IMR-90 (cell line): ENCODE measurements around the gene FRMD5. TPM values are rescaled to one million over a fixed set of nuclear protein-coding genes. Genes with fewer than 3 reads are reported as not detected.

Experiments used
- ATAC-seq: fragments of 200-7000 bp; cut with Tn5 transposase; 2 replicates; pipeline ENCODE4 v1.9.1; 2020; ENCODE audit warnings: low read depth, mild to moderate bottlenecking, moderate library complexity
- BruUV-seq: library from RNA; stranded (reverse); fragments of 400-500 nt; replicated peaks from 2 replicates; lab custom pipeline; 2021; lab: Mats Ljungman, UMichigan
- CTCF ChIA-PET: fragments of 300-600 bp; formaldehyde crosslinking; extraction: SDS; loops from one replicate; lab custom pipeline; 2021; ENCODE audit warnings: antibody characterized with exemption; lab: Yijun Ruan, JAX
- POLR2A ChIA-PET: fragments of 300-600 bp; sonication (Branson Sonifier 250); formaldehyde crosslinking; loops from one replicate; lab custom pipeline; 2022; ENCODE audit warnings: antibody characterized with exemption; ENCODE audit not compliant: unreplicated experiment; lab: Charles Lee
- DNase-seq: peaks from one replicate; pipeline ENCODE4 v3.0.0; 2013
- H2AFZ ChIP-seq: replicated peaks from 2 replicates; pipeline ENCODE3; 2013; ENCODE audit warnings: low read length, mild to moderate bottlenecking; ENCODE audit not compliant: poor library complexity
- H2AK5ac ChIP-seq: 2 replicates; pipeline ENCODE4 v1.6.1; 2013; ENCODE audit warnings: low read depth, low read length, inconsistent platforms
- H2AK9ac ChIP-seq: replicated peaks from 2 replicates; pipeline ENCODE3; 2013; ENCODE audit warnings: mild to moderate bottlenecking, low read depth, low read length, moderate library complexity; ENCODE audit not compliant: poor library complexity
- H2BK120ac ChIP-seq: 2 replicates; pipeline ENCODE4 v1.6.1; 2013; ENCODE audit warnings: low read depth, low read length, inconsistent platforms
- H2BK15ac ChIP-seq: 3 replicates; pipeline ENCODE4 v1.6.1; 2013; ENCODE audit warnings: low read depth, low read length, inconsistent platforms
- H2BK20ac ChIP-seq: 2 replicates; pipeline ENCODE4 v1.6.1; 2013; ENCODE audit warnings: low read depth, mild to moderate bottlenecking, inconsistent platforms, low read length, moderate library complexity
- H2BK5ac ChIP-seq: 2 replicates; pipeline ENCODE4 v1.6.1; 2013; ENCODE audit warnings: mild to moderate bottlenecking, low read depth, low read length, inconsistent platforms; ENCODE audit not compliant: poor library complexity, severe bottlenecking
- H3K14ac ChIP-seq: replicated peaks from 2 replicates; pipeline ENCODE4 v1.6.1; 2013; ENCODE audit warnings: low read depth, low read length, inconsistent platforms
- H3K18ac ChIP-seq: 2 replicates; pipeline ENCODE4 v1.6.1; 2013; ENCODE audit warnings: low read depth, low read length, control low read depth
- H3K23ac ChIP-seq: 2 replicates; pipeline ENCODE4 v1.6.1; 2013; ENCODE audit warnings: low read depth, low read length, inconsistent platforms
- H3K27ac ChIP-seq: 2 replicates; pipeline ENCODE4 v1.5.1; 2013; ENCODE audit warnings: mild to moderate bottlenecking, control low read depth, low read length; ENCODE audit not compliant: insufficient read depth
- H3K27me3 ChIP-seq: 2 replicates; pipeline ENCODE4 v1.6.1; 2013; ENCODE audit warnings: low read length; ENCODE audit not compliant: control insufficient read depth, insufficient read depth
- H3K36me3 ChIP-seq: 2 replicates; pipeline ENCODE4 v1.6.1; 2013; ENCODE audit warnings: low read length, mixed read lengths; ENCODE audit not compliant: control insufficient read depth, insufficient read depth
- H3K4ac ChIP-seq: 2 replicates; pipeline ENCODE4 v1.6.1; 2013; ENCODE audit warnings: low read depth, low read length, inconsistent platforms
- H3K4me1 ChIP-seq: 2 replicates; pipeline ENCODE4 v1.6.1; 2013; ENCODE audit warnings: low read length, mixed read lengths; ENCODE audit not compliant: control insufficient read depth, insufficient read depth
- H3K4me2 ChIP-seq: 2 replicates; pipeline ENCODE4 v1.6.1; 2013; ENCODE audit warnings: low read depth, mild to moderate bottlenecking, control low read depth, low read length, moderate library complexity
- H3K4me3 ChIP-seq: 2 replicates; pipeline ENCODE4 v1.5.1; 2013; ENCODE audit warnings: low read depth, mild to moderate bottlenecking, control low read depth, low read length, moderate library complexity; ENCODE audit not compliant: insufficient read depth
- H3K56ac ChIP-seq: 2 replicates; pipeline ENCODE4 v1.6.1; 2013; ENCODE audit warnings: low read length, inconsistent platforms; ENCODE audit not compliant: insufficient read depth; ENCODE audit errors: extremely low read depth
- H3K79me1 ChIP-seq, 2 experiments: 2 replicates each; pipeline ENCODE4 v1.6.1; 2013; ENCODE audit warnings: low read length in 2 of 2, inconsistent platforms in 1 of 2, low read depth in 1 of 2
- H3K9ac ChIP-seq: 2 replicates; pipeline ENCODE4 v1.6.1; 2013; ENCODE audit warnings: low read depth, low read length, control low read depth
- H3K9me1 ChIP-seq: 2 replicates; pipeline ENCODE4 v1.6.1; 2013; ENCODE audit warnings: low read length, inconsistent platforms; ENCODE audit not compliant: insufficient read depth
- H3K9me3 ChIP-seq: 2 replicates; pipeline ENCODE4 v1.6.1; 2013; ENCODE audit warnings: low read length; ENCODE audit not compliant: control insufficient read depth, insufficient read depth
- H4K20me1 ChIP-seq: 2 replicates; pipeline ENCODE4 v1.6.1; 2013; ENCODE audit warnings: low read length, inconsistent platforms; ENCODE audit not compliant: insufficient read depth
- H4K5ac ChIP-seq: 2 replicates; pipeline ENCODE4 v1.6.1; 2013; ENCODE audit warnings: mild to moderate bottlenecking, low read depth, low read length, control low read depth
- H4K8ac ChIP-seq, 2 experiments: 2 replicates each; pipeline ENCODE4 v1.6.1; 2013; ENCODE audit warnings: low read depth in 2 of 2, low read length in 2 of 2, control low read depth in 1 of 2, inconsistent platforms in 1 of 2
- H4K91ac ChIP-seq: 2 replicates; pipeline ENCODE4 v1.6.1; 2013; ENCODE audit warnings: low read depth, low read length, inconsistent platforms; ENCODE audit not compliant: insufficient read depth
- BHLHE40 ChIP-seq: fragments of 150-350 bp; IDR thresholded peaks from 2 replicates; pipeline ENCODE4 v1.6.1; 2016; ENCODE audit warnings: mild to moderate bottlenecking, low read depth, low read length
- CEBPB ChIP-seq: IDR thresholded peaks from 2 replicates; pipeline ENCODE4 v1.6.1; 2012; ENCODE audit warnings: low read depth, low read length, improper control_type of control experiment
- FOS ChIP-seq: fragments of 150-350 bp; IDR thresholded peaks from 2 replicates; pipeline ENCODE4 v1.6.1; 2016; ENCODE audit warnings: low read depth, low read length
- MAFK ChIP-seq: IDR thresholded peaks from 2 replicates; pipeline ENCODE4 v1.6.1; 2012; ENCODE audit warnings: low read depth, low read length, improper control_type of control experiment
- MAZ ChIP-seq: IDR thresholded peaks from 2 replicates; pipeline ENCODE4 v1.6.1; 2012; ENCODE audit warnings: low read depth, mild to moderate bottlenecking, low read length, improper control_type of control experiment, moderate library complexity, borderline replicate concordance
- NFE2L2 ChIP-seq: fragments of 150-350 bp; IDR thresholded peaks from 2 replicates; pipeline ENCODE4 v1.6.1; 2016; ENCODE audit warnings: low read depth, mild to moderate bottlenecking, low read length
- POLR2A ChIP-seq: IDR thresholded peaks from 2 replicates; pipeline ENCODE4 v1.6.1; 2012; ENCODE audit warnings: mild to moderate bottlenecking, low read depth, low read length
- RCOR1 ChIP-seq: IDR thresholded peaks from 2 replicates; pipeline ENCODE4 v1.6.1; 2012; ENCODE audit warnings: mild to moderate bottlenecking, low read length, improper control_type of control experiment; ENCODE audit not compliant: insufficient replicate concordance
- SMC3 ChIP-seq: fragments of 150-350 bp; IDR thresholded peaks from 2 replicates; pipeline ENCODE4 v1.6.1; 2016; ENCODE audit warnings: low read depth, mild to moderate bottlenecking, antibody characterized with exemption, low read length, moderate library complexity
- WGBS, 2 experiments: methylation state at CpG; one replicate each; pipeline versions ENCODE4 v1.1.5 to v1.1.7; 2013; ENCODE audit warnings: missing lambda C conversion rate in 2 of 2; ENCODE audit not compliant: insufficient read length in 1 of 2; ENCODE audit errors: extremely low coverage in 2 of 2; 5-methylcytosine and 5-hydroxymethylcytosine counted together
- dilution Hi-C: fragments of 300-500 bp; cut with HindIII; formaldehyde crosslinking; loops from one replicate; pipeline ENCODE4 v1.14.3; 2018; ENCODE audit warnings: low sequenced_read_pairs; ENCODE audit not compliant: unreplicated experiment
- in situ Hi-C: fragments of 300-500 bp; cut with MboI; formaldehyde crosslinking; loops from 3 replicates; pipeline ENCODE4 v1.14.3; 2019; ENCODE audit warnings: low sequenced_read_pairs, inconsistent platforms, mixed read lengths
- intact Hi-C: fragments of 100-400 bp; cut with micrococcal nuclease; formaldehyde crosslinking; loops from 2 replicates; pipeline ENCODE4 v1.10.0; 2022
- polyA plus RNA-seq, 3 experiments: library from polyadenylated mRNA; depleted of rRNA; stranded (reverse); fragments of >200 nt; gene quantifications; 2 replicates each; pipeline ENCODE4 v1.2.3, GENCODE V29; 2012; ENCODE audit warnings: low replicate concordance in 1 of 3
- total RNA-seq: library from RNA; depleted of rRNA; stranded (reverse); fragments of >200 nt; gene quantifications from 2 replicates; pipeline ENCODE4 v1.2.3, GENCODE V29; 2012

Gene FRMD5
- total and polyA plus RNA-seq, 2 of the 4 experiments (the other 2 are of a cell fraction): 4.1 to 5.4 TPM

DNA sequence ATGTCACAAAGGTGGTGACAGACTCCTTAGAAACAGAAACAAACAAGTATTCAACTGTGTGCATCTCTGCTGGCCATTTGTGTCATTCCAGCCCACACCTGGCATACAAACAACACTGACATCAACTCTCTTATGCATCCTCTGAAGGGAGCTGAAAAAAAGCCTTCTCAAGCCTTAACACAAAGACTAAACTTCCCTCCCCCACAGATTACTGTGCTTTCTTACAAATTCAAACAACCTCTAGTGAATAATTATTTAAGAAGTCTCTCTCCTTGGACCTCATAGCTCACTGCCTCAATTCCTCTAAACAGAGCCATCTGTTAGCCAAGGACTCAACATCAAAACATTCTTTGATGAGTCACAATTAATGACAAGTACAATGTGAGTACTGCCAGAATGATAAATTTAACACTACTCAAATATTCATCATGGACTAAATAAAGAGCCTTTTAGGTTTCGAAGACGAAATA lies 236.2 kb downstream of the FRMD5 start:
- peak overlapping the region; percentile 48 for H3K4ac ChIP-seq
- DNase-seq: peak; percentile 94
- H3K79me1 ChIP-seq: peaks cover 0 to 7% of the 10 kb centered on the region in 2 experiments; a peak in 1 of 4 replicates
- H2AK9ac ChIP-seq: no peak overlapping the region
- ChIA-PET POLR2A (no interaction called here), CTCF (interaction anchor here (0.7 kb wide), 1 partner anchor 15 kb away, joined by 3 read pairs; no protein-coding TSS in a partner anchor)
- H2AFZ ChIP-seq: no peak overlapping the region
- intact Hi-C loops (no loop called here), in situ Hi-C loops (no loop called here), dilution Hi-C loops (no loop called here)
- H4K91ac ChIP-seq: 0 out of 2 replicates have a peak overlapping the region, but pooled peaks have one; percentile 3
- no peak overlapping the region for H4K5ac ChIP-seq
- H3K14ac ChIP-seq: peak overlapping the region; percentile 47; the same call in 1 of the 2 replicates
- no peak overlapping the region for H3K4me3 ChIP-seq
- H2BK120ac ChIP-seq: peak overlapping the region; percentile 45; the same call in 1 of the 2 replicates
- H2BK5ac ChIP-seq: no peak overlapping the region
- H3K18ac ChIP-seq: peak overlapping the region; percentile 40; the same call in 1 of the 2 replicates
- H2BK20ac ChIP-seq: peak overlapping the region; percentile 71; the same call in 1 of the 2 replicates
- H3K56ac ChIP-seq: no peak overlapping the region
- H3K9me1 ChIP-seq: peaks cover 12% of the 10 kb centered on the region
- 0 out of 2 replicates have a peak overlapping the region, but pooled peaks have one; percentile 25 for H3K27ac ChIP-seq
- WGBS, 2 experiments: no CpG with 5 or more reads among the region's 2 CpGs
- H4K20me1 ChIP-seq: peaks cover 9% of the 10 kb centered on the region
- H3K36me3 ChIP-seq: no peaks in the 10 kb centered on the region
- H3K27me3 ChIP-seq: no peaks in the 10 kb centered on the region
- TF ChIP-seq CEBPB (no peak), SMC3 (no peak), FOS (peak; percentile 60; the same call in 1 of the 2 replicates), BHLHE40 (0 out of 2 replicates have a peak, but pooled peaks have one; percentile 8), RCOR1 (no peak), MAFK (no peak), NFE2L2 (no peak), MAZ (no peak), POLR2A (no peak)
- H2BK15ac ChIP-seq: peak overlapping the region; percentile 1; the same call in 1 of the 3 replicates
- H3K9ac ChIP-seq: no peak overlapping the region
- peak overlapping the region; percentile 79 for H3K4me2 ChIP-seq
- H4K8ac ChIP-seq: peak overlapping the region in 1 of 2 experiments; percentile 41; a peak in 1 of 4 replicates
- no TSS peak for BruUV-seq
- no peak overlapping the region for H3K23ac ChIP-seq
- H2AK5ac ChIP-seq: peak overlapping the region; percentile 82
- ATAC-seq: peak; percentile 95
- no peaks in the 10 kb centered on the region for H3K9me3 ChIP-seq
- H3K4me1 ChIP-seq: peaks cover 6% of the 10 kb centered on the region
